DOHH2 (cell line): ENCODE measurements around the gene PDE8B.

Experiments
- H3F3A ChIP-seq: fragments of 200-600 bp; sonication (generic), shearing (Covaris generic); 2 replicates; pipeline ENCODE4 v1.6.0; 2016; ENCODE audit warnings: antibody characterized with exemption, mild to moderate bottlenecking; ENCODE audit not compliant: control insufficient read depth, insufficient read depth
- H3K27ac ChIP-seq: fragments of 200-600 bp; sonication (generic); 2 replicates; pipeline ENCODE4 v1.5.1; 2014; ENCODE audit warnings: low read depth, mild to moderate bottlenecking, low read length, moderate library complexity
- H3K27me3 ChIP-seq: fragments of 200-600 bp; sonication (generic); 2 replicates; pipeline ENCODE4 v1.6.1; 2014; ENCODE audit warnings: mild to moderate bottlenecking, low read length, mixed read lengths; ENCODE audit not compliant: control insufficient read depth
- H3K36me3 ChIP-seq: fragments of 200-600 bp; sonication (generic); 2 replicates; pipeline ENCODE4 v1.6.1; 2014; ENCODE audit warnings: mild to moderate bottlenecking, low read length, moderate library complexity, mixed read lengths; ENCODE audit not compliant: control insufficient read depth
- H3K4me1 ChIP-seq: fragments of 200-600 bp; sonication (generic); 2 replicates; pipeline ENCODE4 v1.6.1; 2014; ENCODE audit warnings: mild to moderate bottlenecking, low read length, mixed read lengths; ENCODE audit not compliant: control insufficient read depth
- H3K4me2 ChIP-seq: fragments of 200-600 bp; sonication (generic); 2 replicates; pipeline ENCODE4 v1.6.0; 2014; ENCODE audit warnings: mild to moderate bottlenecking, low read length, moderate library complexity
- H3K4me3 ChIP-seq: fragments of 200-600 bp; sonication (generic); 2 replicates; pipeline ENCODE4 v1.5.1; 2014; ENCODE audit warnings: mild to moderate bottlenecking, low read length, mixed read lengths
- H3K79me2 ChIP-seq: fragments of 200-600 bp; sonication (generic); 2 replicates; pipeline ENCODE4 v1.6.1; 2014; ENCODE audit warnings: mild to moderate bottlenecking, low read length, mixed read lengths; ENCODE audit not compliant: control insufficient read depth
- H3K9me2 ChIP-seq: fragments of 200-600 bp; sonication (generic); replicated peaks from 2 replicates; pipeline ENCODE4 v1.6.1; 2014; ENCODE audit warnings: mild to moderate bottlenecking, low read length, mixed read lengths; ENCODE audit not compliant: control insufficient read depth
- H3K9me3 ChIP-seq: fragments of 200-600 bp; sonication (generic); 2 replicates; pipeline ENCODE4 v1.6.1; 2014; ENCODE audit warnings: antibody characterized with exemption, low read length, mixed read lengths; ENCODE audit not compliant: control insufficient read depth, insufficient read depth
- H4K20me1 ChIP-seq: fragments of 200-600 bp; sonication (generic); 2 replicates; pipeline ENCODE4 v1.6.0; 2014; ENCODE audit warnings: low read depth, mild to moderate bottlenecking, antibody characterized with exemption, low read length, moderate library complexity; ENCODE audit not compliant: control insufficient read depth, insufficient read depth
- CTCF ChIP-seq: fragments of 200-600 bp; sonication (generic); IDR thresholded peaks from one replicate; pipeline ENCODE4 v1.5.1; 2014; ENCODE audit warnings: antibody characterized with exemption, mild to moderate bottlenecking, low read depth, low read length; ENCODE audit not compliant: poor library complexity, severe bottlenecking
- EZH2phosphoT487 ChIP-seq: fragments of 200-600 bp; sonication (generic); IDR thresholded peaks from 2 replicates; pipeline ENCODE4 v1.6.1; 2017; ENCODE audit warnings: borderline replicate concordance, mild to moderate bottlenecking, antibody characterized with exemption, low read length, moderate library complexity, mixed read lengths

PDE8B gene

GRCh38 chr5:77328930-77329647 lies 118.6 kb downstream of the PDE8B start:
- Histone ChIP-seq H3K36me3 (no peaks in the 10 kb centered on the region), H4K20me1 (no peaks in the 10 kb centered on the region), H3K9me2 (no peaks in the 10 kb centered on the region), H3K27me3 (peaks cover 3% of the 10 kb centered on the region; the same call in 1 of the 2 replicates), H3K4me2 (no peak overlapping the region), H3K9me3 (no peaks in the 10 kb centered on the region), H3F3A (no peaks in the 10 kb centered on the region), H3K4me1 (no peaks in the 10 kb centered on the region), H3K4me3 (no peak overlapping the region), H3K27ac (no peak overlapping the region), H3K79me2 (no peaks in the 10 kb centered on the region)
- TF ChIP-seq EZH2phosphoT487 (no peak), CTCF (no peak)

GRCh38 chr5:77329664-77330430 lies 119.4 kb downstream of the PDE8B start:
- Histone ChIP-seq H3K9me3 (no peaks in the 10 kb centered on the region), H3K36me3 (no peaks in the 10 kb centered on the region), H3K4me3 (no peak overlapping the region), H3K9me2 (no peaks in the 10 kb centered on the region), H4K20me1 (no peaks in the 10 kb centered on the region), H3K4me2 (no peak overlapping the region), H3K27me3 (peaks cover 3% of the 10 kb centered on the region; the same call in 1 of the 2 replicates), H3K27ac (no peak overlapping the region), H3K79me2 (no peaks in the 10 kb centered on the region), H3K4me1 (no peaks in the 10 kb centered on the region), H3F3A (no peaks in the 10 kb centered on the region)
- TF ChIP-seq CTCF (no peak), EZH2phosphoT487 (no peak)

- H3K9me2 ChIP-seq = no peaks in the 10 kb centered on the region
- H3K4me3 ChIP-seq = no peak overlapping the region
- H4K20me1 ChIP-seq = no peaks in the 10 kb centered on the region
- no peaks in the 10 kb centered on the region for H3K9me3 ChIP-seq
- H3K4me1 ChIP-seq = no peaks in the 10 kb centered on the region
- TF ChIP-seq CTCF (no peak), EZH2phosphoT487 (no peak)
- no peaks in the 10 kb centered on the region for H3K36me3 ChIP-seq
- H3K4me2 ChIP-seq = no peak overlapping the region
- no peak overlapping the region for H3K27ac ChIP-seq
- no peaks in the 10 kb centered on the region for H3K79me2 ChIP-seq
- peaks cover 3% of the 10 kb centered on the region; the same call in 1 of the 2 replicates for H3K27me3 ChIP-seq
- no peaks in the 10 kb centered on the region for H3F3A ChIP-seq
These were observed 122.6 kb downstream of the PDE8B start for GRCh38 chr5:77333036-77333435.
